ENCODE results near the gene MYT1. TPM values are rescaled to one million over a fixed set of nuclear protein-coding genes. Genes with fewer than 3 reads are reported as not detected.

MYT1 gene
- total RNA-seq, 4 donors from 2014 or later, result not detected

DNA sequence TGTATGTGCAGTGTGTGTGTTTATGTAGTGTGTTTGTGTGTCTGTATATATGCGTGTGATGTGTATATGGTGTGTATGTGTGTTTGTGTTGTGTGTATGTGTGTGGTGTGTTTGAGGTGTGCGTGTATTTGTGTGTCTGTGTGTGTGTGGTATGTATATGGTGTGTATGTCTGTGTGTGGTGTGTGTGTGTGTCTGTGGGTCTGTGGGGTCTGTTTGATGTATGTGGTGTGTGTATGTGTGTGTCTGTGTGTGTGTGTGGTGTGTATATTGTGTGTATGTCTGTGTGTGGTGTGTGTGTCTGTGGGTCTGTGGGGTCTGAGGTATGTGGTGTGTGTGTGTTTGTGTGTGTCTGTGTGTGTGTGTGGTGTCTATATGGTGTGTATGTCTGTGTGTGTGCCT is 10.8 kb upstream of the MYT1 start:
- WGBS, 2 donors, result 84 to 94% methylated on average over 2 of the region's 2 CpGs
- peaks cover 0 to 35% of the 10 kb centered on the region in 2 donors for H3K27me3 ChIP-seq
- TF ChIP-seq, protein P1, sequence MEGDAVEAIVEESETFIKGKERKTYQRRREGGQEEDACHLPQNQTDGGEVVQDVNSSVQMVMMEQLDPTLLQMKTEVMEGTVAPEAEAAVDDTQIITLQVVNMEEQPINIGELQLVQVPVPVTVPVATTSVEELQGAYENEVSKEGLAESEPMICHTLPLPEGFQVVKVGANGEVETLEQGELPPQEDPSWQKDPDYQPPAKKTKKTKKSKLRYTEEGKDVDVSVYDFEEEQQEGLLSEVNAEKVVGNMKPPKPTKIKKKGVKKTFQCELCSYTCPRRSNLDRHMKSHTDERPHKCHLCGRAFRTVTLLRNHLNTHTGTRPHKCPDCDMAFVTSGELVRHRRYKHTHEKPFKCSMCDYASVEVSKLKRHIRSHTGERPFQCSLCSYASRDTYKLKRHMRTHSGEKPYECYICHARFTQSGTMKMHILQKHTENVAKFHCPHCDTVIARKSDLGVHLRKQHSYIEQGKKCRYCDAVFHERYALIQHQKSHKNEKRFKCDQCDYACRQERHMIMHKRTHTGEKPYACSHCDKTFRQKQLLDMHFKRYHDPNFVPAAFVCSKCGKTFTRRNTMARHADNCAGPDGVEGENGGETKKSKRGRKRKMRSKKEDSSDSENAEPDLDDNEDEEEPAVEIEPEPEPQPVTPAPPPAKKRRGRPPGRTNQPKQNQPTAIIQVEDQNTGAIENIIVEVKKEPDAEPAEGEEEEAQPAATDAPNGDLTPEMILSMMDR (IDR thresholded peaks at IDR 0.05), result no peak
- no peak for TF ChIP-seq EP300 (IDR thresholded peaks at IDR 0.05)
- TF ChIP-seq POLR2A (IDR thresholded peaks at IDR 0.05), result no peak
- no peak for DNase-seq (ENCODE audit: low spot score in 2 of 2)
- no peaks in the 10 kb centered on the region for H3K9me3 ChIP-seq
- H3K27ac ChIP-seq, result no peak overlapping the region
- no peaks in the 10 kb centered on the region for H3K4me1 ChIP-seq
- H3K4me3 ChIP-seq, result no peak overlapping the region
- no peaks in the 10 kb centered on the region for H3K36me3 ChIP-seq

DNA sequence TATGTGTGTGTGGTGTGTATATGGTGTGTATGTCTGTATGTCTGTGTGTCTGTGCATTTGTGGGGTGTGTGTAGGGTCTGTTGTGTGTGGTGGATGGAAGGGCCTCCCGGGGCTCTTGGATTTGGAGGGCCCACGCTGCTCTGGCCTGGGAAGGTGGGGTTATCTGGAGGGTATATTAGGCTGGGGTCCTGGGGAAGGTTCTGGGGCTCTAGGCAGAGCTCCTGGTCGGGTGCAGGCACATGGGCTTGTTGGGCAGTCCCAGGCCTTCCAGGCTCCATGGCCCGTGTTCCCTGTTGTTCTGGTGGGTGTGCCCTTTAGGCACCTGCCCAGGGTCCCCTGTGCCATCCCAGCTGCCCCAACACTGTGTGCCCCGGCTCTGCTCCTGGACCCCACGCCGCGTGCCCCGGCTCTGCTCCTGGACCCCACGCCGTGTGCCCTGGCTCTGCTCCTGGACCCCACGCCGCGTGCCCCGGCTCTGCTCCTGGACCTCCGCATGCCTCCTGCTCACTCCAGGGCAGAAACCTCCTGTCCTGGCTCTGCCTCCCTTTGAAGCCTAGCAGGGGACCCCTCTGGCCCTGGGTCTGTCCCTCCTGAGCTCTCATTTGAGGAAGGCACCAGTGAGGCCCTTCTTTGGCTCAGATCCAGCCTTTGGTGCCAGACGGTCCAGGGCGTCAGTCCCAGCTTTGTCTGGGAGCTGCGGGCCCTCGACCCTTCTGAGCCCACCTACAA is 10.2 kb upstream of the MYT1 start:
- TF ChIP-seq POLR2A (IDR thresholded peaks at IDR 0.05) (no peak), EP300 (IDR thresholded peaks at IDR 0.05) (no peak)
- TF ChIP-seq, protein P1 (IDR thresholded peaks at IDR 0.05), result no peak
- peaks cover 0 to 38% of the 10 kb centered on the region in 2 donors for H3K27me3 ChIP-seq
- H3K9me3 ChIP-seq, result no peaks in the 10 kb centered on the region
- H3K4me1 ChIP-seq, result no peaks in the 10 kb centered on the region
- DNase-seq (ENCODE audit: low spot score in 2 of 2), result no peak
- no peaks in the 10 kb centered on the region for H3K36me3 ChIP-seq
- 77 to 81% methylated on average over 19 to 20 of the region's 20 CpGs for WGBS, 2 donors
- H3K27ac ChIP-seq, result no peak overlapping the region
- no peak overlapping the region for H3K4me3 ChIP-seq

DNA sequence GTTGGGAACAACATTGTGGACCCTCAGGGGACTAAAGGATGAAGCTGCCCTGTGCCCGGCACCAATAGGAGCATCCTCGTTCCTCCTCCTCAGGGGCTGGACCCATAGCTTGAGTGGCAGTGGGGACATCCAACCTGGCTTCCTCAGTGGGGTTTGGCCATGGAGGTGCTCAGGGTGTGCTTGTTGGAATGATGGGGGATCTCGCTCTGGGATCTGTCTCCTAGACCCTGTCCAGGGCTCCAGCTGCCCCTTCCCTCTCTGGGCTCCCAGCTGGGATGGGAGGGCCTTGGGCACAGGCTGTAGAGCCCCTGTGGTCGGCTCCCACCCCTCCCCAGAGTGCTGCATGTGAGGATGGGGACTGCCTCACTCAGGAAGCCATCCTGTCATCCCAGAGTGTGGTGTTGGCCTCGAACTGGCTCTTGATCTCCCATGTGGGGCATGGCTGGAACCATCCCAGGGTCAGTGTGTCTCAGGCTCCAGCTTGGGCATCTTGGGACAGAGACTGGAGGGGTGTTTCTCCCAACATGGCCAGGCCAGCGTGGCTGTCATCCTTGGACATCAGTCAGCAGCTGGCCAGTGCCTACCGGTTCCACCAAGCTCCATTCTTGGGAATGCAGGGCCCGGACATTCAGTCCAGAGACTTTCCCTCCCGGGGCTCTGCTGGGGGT is 9.5 kb upstream of the MYT1 start:
- Histone ChIP-seq H3K27ac (no peak overlapping the region), H3K4me3 (no peak overlapping the region), H3K9me3 (no peaks in the 10 kb centered on the region), H3K27me3 (peaks cover 0 to 45% of the 10 kb centered on the region in 2 donors), H3K4me1 (no peaks in the 10 kb centered on the region), H3K36me3 (no peaks in the 10 kb centered on the region)
- WGBS, 2 donors, result 68 to 77% methylated on average over 7 to 8 of the region's 9 CpGs
- no peak for DNase-seq (ENCODE audit: low spot score in 2 of 2)
- TF ChIP-seq POLR2A (IDR thresholded peaks at IDR 0.05), result no peak
- no peak for TF ChIP-seq EP300 (IDR thresholded peaks at IDR 0.05)
- TF ChIP-seq, protein P1 (IDR thresholded peaks at IDR 0.05), result no peak

DNA sequence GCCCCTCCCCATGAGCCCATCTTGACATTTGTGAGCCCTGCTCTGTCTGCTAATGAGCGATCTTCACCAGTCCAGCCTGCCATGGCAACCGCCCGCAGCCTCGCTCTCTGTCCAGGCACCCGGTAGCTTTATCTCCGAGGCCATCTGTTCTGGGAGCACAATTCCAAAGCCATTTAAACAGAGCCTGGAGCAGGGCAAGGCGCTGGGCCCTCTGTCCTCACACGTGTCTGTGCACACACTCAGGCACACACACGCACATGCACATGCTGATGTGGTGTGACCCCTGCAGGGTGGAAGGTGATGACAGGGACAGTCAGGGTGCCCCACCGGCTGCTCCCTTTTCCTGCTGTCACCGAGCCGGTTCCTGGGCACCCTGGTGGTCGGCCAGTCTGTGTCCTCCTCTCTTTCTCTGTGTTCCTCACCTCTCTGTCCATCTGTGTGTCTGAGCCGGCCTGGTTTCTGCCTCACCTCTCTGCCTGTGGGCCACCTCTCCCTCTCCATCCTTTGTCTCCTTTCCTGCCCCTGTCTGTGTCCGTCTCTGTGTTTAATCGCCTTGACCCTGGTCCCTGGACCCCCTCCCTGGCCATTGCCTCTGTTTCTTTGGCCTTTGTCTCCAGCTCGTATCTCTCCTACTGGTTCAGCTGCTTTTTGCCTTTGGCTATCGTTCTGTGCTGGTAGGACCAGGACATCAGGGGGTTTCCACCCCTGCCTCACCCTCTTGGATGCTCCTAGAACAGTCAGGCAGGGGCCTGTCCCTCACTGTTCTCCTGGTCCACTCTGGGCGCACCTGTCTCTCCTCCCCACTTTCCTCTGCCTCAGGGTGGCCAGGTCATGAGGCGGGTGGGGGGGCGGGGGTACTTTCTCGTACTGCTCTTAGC is 8.8 kb upstream of the MYT1 start:
- no peak for TF ChIP-seq EP300 (IDR thresholded peaks at IDR 0.05)
- TF ChIP-seq, protein P1 (IDR thresholded peaks at IDR 0.05), result no peak
- TF ChIP-seq POLR2A (IDR thresholded peaks at IDR 0.05), result no peak
- H3K4me3 ChIP-seq, result no peak overlapping the region
- H3K27me3 ChIP-seq, result peaks cover 0 to 53% of the 10 kb centered on the region in 2 donors
- no peaks in the 10 kb centered on the region for H3K4me1 ChIP-seq
- WGBS, 2 donors, result 71 to 74% methylated on average over 22 of the region's 22 CpGs
- H3K36me3 ChIP-seq, result no peaks in the 10 kb centered on the region
- DNase-seq (ENCODE audit: low spot score in 2 of 2), result no peak
- no peak overlapping the region for H3K27ac ChIP-seq
- no peaks in the 10 kb centered on the region for H3K9me3 ChIP-seq

Measured in tibial nerve (tissue), 4 donors.